GM03348 (cell line): ENCODE results near the gene ABHD16A.
"Not testable (repeated sequence)": the region's sequence is repeated elsewhere in the genome, so short reads cannot be mapped to it uniquely, and the experiment has no call there.

ENCODE experiments used
- DNase-seq: peaks from one replicate; pipeline ENCODE4 v3.0.0; 2012; ENCODE audit warnings: low spot score

The ABHD16A gene

GRCh38 chr6:31713991-31714684, 11.0 kb upstream of the ABHD16A start:
- DNase-seq: no peak

GRCh38 chr6:31713465-31713864, 10.3 kb upstream of the ABHD16A start:
- DNase-seq: no peak

- no peak for DNase-seq
Measured at GRCh38 chr6:31712296-31712695, 9.2 kb upstream of the ABHD16A start.

- DNase-seq: no peak
Measured at GRCh38 chr6:31711233-31711632, 8.1 kb upstream of the ABHD16A start.

- no peak for DNase-seq
Measured at GRCh38 chr6:31710523-31711219, 7.5 kb upstream of the ABHD16A start.

- not testable (repeated sequence) for DNase-seq
Measured at GRCh38 chr6:31709157-31709556, 6.0 kb upstream of the ABHD16A start.

- no peak for DNase-seq
Measured at GRCh38 chr6:31708224-31708623, 5.1 kb upstream of the ABHD16A start.

GRCh38 chr6:31707701-31708100, 4.6 kb upstream of the ABHD16A start:
- DNase-seq: no peak

GRCh38 chr6:31706599-31706998, 3.5 kb upstream of the ABHD16A start, which contains the start of gene LY6G6F:
LY6G6F (plus strand) TSS chr6:31706866; CDS start chr6:31706907, 41 bp downstream.
- no peak for DNase-seq

- no peak for DNase-seq
Measured at GRCh38 chr6:31705931-31706330, 2.8 kb upstream of the ABHD16A start.

GRCh38 chr6:31702405-31702818, 712 bp downstream of the ABHD16A start:
- no peak for DNase-seq

GRCh38 chr6:31701666-31702404, 1.3 kb downstream of the ABHD16A start:
- DNase-seq: peak; percentile 42

- DNase-seq: no peak
Measured at GRCh38 chr6:31700740-31701401, 2.3 kb downstream of the ABHD16A start.

GRCh38 chr6:31697555-31697954, 5.6 kb downstream of the ABHD16A start:
- no peak for DNase-seq

- no peak for DNase-seq
Measured at GRCh38 chr6:31693535-31693934, 9.6 kb downstream of the ABHD16A start.

- DNase-seq: no peak
Measured at GRCh38 chr6:31692886-31693285, 10.2 kb downstream of the ABHD16A start.

- DNase-seq: no peak
Measured at GRCh38 chr6:31692353-31692752, 10.8 kb downstream of the ABHD16A start.

GRCh38 chr6:31691564-31692108, 11.5 kb downstream of the ABHD16A start:
- DNase-seq: no peak

GRCh38 chr6:31691078-31691463, 12.1 kb downstream of the ABHD16A start:
- DNase-seq: no peak

GRCh38 chr6:31690231-31691077, 12.7 kb downstream of the ABHD16A start:
- DNase-seq: no peak
